Stimulated activated CD8-positive, alpha-beta memory T cell treated with anti-CD3 and anti-CD28 coated beads, Interleukin-4, amount 100 ng/mL, for 24 hours (primary cell): ENCODE data around the gene ZNF622.
"Not testable (repeated sequence)": the region's sequence is repeated elsewhere in the genome, so short reads cannot be mapped to it uniquely, and the experiment has no call there.

Source experiments
- DNase-seq: peaks from one replicate; pipeline ENCODE4 v3.0.0-alpha.2; 2020; ENCODE audit warnings: low read depth

ZNF622 gene

GRCh38 chr5:16480821-16481538 lies 15.4 kb upstream of the ZNF622 start:
- DNase-seq: no peak

DNA sequence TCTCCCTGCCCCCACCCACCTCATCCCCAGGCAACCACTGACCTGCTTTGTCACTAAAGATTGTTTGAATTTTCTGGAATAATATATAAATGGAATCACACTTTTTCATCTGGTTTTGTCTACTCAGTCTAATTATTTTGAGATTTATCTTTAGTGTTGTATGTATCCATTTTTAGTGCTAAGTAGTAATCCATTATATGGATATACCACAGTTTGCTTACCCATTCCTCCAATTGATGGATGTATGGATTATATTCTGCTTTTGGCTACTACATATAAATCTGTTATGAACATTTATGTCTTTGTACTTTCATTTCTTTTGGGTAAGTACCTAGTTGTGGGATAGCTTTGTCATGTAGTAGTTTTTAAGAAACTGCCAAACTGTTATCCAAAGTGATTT lies 14.5 kb upstream of the ZNF622 start:
- DNase-seq: no peak

DNA sequence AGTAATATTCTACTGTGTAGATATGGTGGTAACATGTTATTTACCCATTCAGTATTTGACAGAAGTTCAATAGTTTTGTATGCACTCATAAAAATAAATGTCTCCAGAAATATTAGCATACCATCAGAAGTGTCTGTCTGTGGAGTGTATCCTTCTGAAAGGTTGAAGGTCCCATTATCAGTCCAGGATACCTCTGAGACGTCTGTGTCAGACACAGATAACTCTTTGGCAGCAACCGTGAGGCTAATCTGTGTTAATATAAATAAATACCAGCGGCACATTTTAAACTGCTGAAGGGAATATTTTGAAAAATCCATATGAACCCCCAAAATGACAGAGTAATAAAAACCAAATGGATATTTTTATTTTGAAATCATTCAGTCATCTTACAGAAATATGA lies 11.9 kb upstream of the ZNF622 start:
- no peak for DNase-seq

- DNase-seq: not testable (repeated sequence)
Observed at GRCh38 chr5:16476417-16476816, 10.8 kb upstream of the ZNF622 start.

GRCh38 chr5:16471387-16471786 lies 5.8 kb upstream of the ZNF622 start:
- DNase-seq: no peak

- no peak for DNase-seq
Observed at GRCh38 chr5:16467363-16468219, 2.0 kb upstream of the ZNF622 start.

GRCh38 chr5:16464664-16465543 lies 696 bp downstream of the ZNF622 start:
- DNase-seq: no peak

DNA sequence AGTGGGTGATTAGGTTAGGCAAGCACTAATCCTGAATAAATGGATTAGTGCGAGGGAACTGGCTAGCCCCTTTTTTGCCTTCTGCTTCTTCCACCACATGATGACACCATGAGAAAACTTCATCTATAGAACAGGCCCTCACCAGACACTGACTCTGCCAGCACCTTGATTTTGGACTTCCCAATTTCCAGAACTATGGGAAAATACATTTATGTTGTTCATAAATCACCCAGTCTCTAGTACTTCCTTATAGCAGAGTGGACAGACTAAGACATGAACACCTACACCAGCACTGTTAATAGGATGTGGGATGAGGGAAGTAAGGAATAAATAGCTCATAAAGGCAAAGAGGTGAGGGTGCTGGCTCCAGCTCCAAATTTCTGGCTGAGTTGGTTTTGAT lies 1.4 kb downstream of the ZNF622 start:
- DNase-seq: no peak

DNA sequence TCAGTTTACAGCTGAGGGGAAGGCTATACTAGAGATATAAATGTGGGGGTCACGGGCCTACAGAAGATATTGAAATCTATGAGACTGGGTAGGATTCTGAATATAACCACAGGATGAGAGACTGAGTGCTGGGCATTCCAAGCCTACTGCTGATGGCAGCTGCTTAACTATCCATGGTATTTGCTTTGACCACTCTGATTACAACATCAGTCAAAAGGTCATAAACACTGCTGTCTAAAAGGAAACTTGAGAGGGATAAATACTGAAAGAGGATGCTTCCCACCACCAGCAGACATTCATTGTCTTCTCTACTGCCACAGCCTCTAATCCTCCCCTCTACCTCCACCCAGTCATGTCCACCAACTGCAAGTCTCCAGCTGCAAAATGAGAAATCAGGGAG lies 3.8 kb downstream of the ZNF622 start:
- no peak for DNase-seq

DNA sequence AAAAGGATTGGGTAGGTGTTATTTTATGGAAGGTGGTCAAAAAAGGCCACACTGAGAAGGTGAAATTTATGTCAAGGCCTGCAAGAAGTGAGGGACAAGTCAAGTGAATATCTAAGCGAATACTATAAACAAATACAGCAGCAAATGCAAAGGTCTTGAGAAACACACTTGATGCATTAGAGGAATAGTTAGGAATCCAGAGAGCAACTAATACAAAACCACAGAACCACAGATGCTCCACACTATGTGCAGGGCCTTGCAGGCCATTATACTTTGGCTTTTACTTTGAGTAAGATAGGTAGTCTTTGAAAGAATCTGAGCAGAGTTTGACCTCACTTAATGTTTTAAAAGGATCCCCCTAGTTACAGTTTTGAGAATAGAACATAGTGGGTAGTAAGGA lies 4.6 kb downstream of the ZNF622 start:
- no peak for DNase-seq

- DNase-seq: no peak
Observed at GRCh38 chr5:16459451-16459850, 6.1 kb downstream of the ZNF622 start.

DNA sequence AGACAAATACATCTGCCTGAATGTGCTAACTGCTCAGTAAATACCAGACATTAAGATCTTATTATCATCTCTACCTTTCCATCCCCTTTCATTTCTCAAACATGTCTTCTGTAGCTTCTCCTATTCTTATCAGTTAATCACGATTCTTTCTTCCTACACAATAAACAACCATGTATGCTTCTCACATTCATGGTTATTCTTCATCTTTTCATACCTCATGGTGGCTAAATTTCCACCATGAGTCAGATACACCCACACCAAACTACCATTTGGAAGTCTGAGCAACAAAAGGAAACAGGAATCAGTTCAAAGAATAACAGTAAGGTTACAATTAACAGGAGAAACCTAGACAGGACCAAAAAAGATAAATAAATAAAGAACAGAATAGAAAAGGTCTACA lies 7.7 kb downstream of the ZNF622 start:
- no peak for DNase-seq

GRCh38 chr5:16457451-16457850 lies 8.1 kb downstream of the ZNF622 start:
- no peak for DNase-seq

GRCh38 chr5:16456103-16456832 lies 9.3 kb downstream of the ZNF622 start:
- no peak for DNase-seq

DNA sequence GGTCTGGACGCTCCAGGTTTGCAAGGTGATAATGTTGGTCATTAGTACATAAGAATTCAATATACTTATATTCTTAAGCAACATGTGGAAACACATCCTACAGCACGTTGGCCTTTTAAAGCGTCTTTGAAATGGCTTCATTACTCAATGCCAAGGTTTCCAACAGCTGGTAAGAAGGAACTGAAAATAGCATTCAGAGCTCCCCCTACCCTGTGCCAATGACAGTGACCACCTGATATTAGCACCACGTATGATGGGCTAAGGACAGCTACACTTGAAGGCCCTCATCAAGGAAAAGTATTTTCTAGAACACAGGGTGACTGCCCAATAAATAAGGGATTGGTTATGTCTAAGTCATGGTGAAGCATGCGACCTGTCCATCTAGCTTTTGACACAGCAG lies 9.9 kb downstream of the ZNF622 start:
- DNase-seq: no peak

DNA sequence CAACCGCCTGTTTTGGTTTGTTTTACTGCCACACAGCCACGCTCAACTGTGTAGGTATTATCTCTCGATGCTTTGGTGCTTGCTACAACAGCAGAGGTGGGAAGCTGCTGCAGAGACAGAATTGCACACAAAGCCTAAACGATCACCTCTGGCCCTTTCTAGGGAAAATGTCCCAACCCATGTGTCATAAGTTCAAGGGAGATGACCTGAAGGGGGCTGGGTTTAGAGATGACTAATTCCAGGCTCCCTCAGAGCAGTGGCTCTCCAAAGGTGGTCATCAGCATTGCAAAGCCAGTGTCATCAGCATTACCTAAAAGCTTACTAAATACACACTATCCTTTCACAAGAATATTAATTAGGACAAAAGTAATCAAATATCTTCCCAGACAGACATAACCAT lies 10.9 kb downstream of the ZNF622 start:
- no peak for DNase-seq

GRCh38 chr5:16453609-16454008 lies 12.0 kb downstream of the ZNF622 start:
- no peak for DNase-seq

DNA sequence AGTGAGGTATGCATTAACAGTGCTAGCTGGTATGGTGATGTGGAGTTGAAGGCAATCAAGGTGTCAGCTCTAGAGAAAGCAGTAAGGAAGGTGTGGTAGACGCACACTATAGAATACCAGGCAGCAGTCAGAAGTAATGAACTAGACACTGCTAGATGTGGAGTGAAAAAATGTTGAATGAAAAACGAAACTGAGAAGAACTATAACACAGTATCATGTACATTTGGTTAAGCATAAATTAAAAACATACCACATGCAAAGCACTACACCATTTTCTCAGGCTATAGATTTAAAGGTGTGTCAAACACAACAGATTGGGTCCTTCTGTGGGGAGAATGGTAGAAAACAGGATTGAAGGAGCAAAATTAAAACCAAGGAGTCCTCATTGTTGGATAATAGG lies 15.4 kb downstream of the ZNF622 start:
- no peak for DNase-seq

DNA sequence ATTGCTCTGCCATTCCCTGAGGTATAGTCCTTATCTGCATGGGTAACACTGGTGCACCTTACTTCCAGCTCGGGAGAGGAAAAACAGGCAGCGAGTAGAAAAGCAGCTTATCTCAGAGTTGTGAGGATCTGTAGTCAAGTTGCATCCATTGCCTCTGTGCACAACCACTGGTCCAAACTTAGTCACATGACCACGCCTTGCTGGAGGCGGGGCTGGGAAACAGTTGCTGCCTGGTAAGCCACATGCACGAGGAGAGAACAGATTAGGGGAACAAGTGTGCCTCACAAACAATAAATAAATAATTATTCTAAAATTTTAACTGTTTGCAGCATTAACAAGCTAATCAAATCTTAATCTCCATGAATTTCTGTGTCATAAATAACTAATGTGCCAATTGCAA lies 18.6 kb downstream of the ZNF622 start:
- no peak for DNase-seq

- DNase-seq: no peak
Observed at GRCh38 chr5:16437977-16438376, 27.6 kb downstream of the ZNF622 start.

GRCh38 chr5:16436065-16436682 lies 29.4 kb downstream of the ZNF622 start:
- not testable (repeated sequence) for DNase-seq
